ENCODE data around the gene MYBPH.

Gene MYBPH

GRCh38 chr1:203211812-203212211, 36.2 kb upstream of the MYBPH start:
- Histone ChIP-seq H3K4me2 (ENCODE audit: low read length) (no peak overlapping the region), H3K27ac (ENCODE audit: low read length) (no peak overlapping the region), H3K36me3 (replicated peaks; ENCODE audit: low read depth, low read length) (no peaks in the 10 kb centered on the region), H3K9me3 (ENCODE audit: insufficient read depth, low read length) (no peaks in the 10 kb centered on the region), H3K4me3 (ENCODE audit: low read length) (no peak overlapping the region), H4K20me1 (ENCODE audit: insufficient read depth, low read length) (0 out of 2 replicates have a peak, but pooled peaks cover under 1% of the 10 kb centered on the region), H3K4me1 (ENCODE audit: low read length) (no peaks in the 10 kb centered on the region), H3K79me2 (ENCODE audit: low read length) (no peaks in the 10 kb centered on the region), H2AFZ (ENCODE audit: low read depth, low read length) (no peak overlapping the region), H3K9ac (ENCODE audit: low read length) (no peak overlapping the region), H3K27me3 (ENCODE audit: low read depth, low read length) (peaks cover 34% of the 10 kb centered on the region)
- TF ChIP-seq EZH2phosphoT487 (IDR thresholded peaks at IDR 0.05; ENCODE audit: low read depth) = no peak
- TF ChIP-seq CTCF (IDR thresholded peaks at IDR 0.05; ENCODE audit: low read depth, low read length) = no peak

GRCh38 chr1:203210988-203211387, 35.4 kb upstream of the MYBPH start:
- Histone ChIP-seq H3K79me2 (ENCODE audit: low read length) (no peaks in the 10 kb centered on the region), H3K27me3 (ENCODE audit: low read depth, low read length) (peaks cover 33% of the 10 kb centered on the region), H3K9me3 (ENCODE audit: insufficient read depth, low read length) (no peaks in the 10 kb centered on the region), H3K4me3 (ENCODE audit: low read length) (no peak overlapping the region), H3K4me2 (ENCODE audit: low read length) (no peak overlapping the region), H3K9ac (ENCODE audit: low read length) (no peak overlapping the region), H3K36me3 (replicated peaks; ENCODE audit: low read depth, low read length) (no peaks in the 10 kb centered on the region), H3K4me1 (ENCODE audit: low read length) (no peaks in the 10 kb centered on the region), H2AFZ (ENCODE audit: low read depth, low read length) (no peak overlapping the region), H3K27ac (ENCODE audit: low read length) (no peak overlapping the region), H4K20me1 (ENCODE audit: insufficient read depth, low read length) (no peaks in the 10 kb centered on the region)
- TF ChIP-seq EZH2phosphoT487 (IDR thresholded peaks at IDR 0.05; ENCODE audit: low read depth) (no peak), CTCF (IDR thresholded peaks at IDR 0.05; ENCODE audit: low read depth, low read length) (no peak)

- H3K27me3 ChIP-seq (ENCODE audit: low read depth, low read length) = peaks cover 33% of the 10 kb centered on the region
- H3K4me2 ChIP-seq (ENCODE audit: low read length) = no peak overlapping the region
- H3K9ac ChIP-seq (ENCODE audit: low read length) = no peak overlapping the region
- H3K4me3 ChIP-seq (ENCODE audit: low read length) = no peak overlapping the region
- no peaks in the 10 kb centered on the region for H3K79me2 ChIP-seq (ENCODE audit: low read length)
- H4K20me1 ChIP-seq (ENCODE audit: insufficient read depth, low read length) = no peaks in the 10 kb centered on the region
- no peaks in the 10 kb centered on the region for H3K9me3 ChIP-seq (ENCODE audit: insufficient read depth, low read length)
- H3K27ac ChIP-seq (ENCODE audit: low read length) = no peak overlapping the region
- no peaks in the 10 kb centered on the region for H3K36me3 ChIP-seq (replicated peaks; ENCODE audit: low read depth, low read length)
- H3K4me1 ChIP-seq (ENCODE audit: low read length) = no peaks in the 10 kb centered on the region
- TF ChIP-seq EZH2phosphoT487 (IDR thresholded peaks at IDR 0.05; ENCODE audit: low read depth) (no peak), CTCF (IDR thresholded peaks at IDR 0.05; ENCODE audit: low read depth, low read length) (no peak)
- H2AFZ ChIP-seq (ENCODE audit: low read depth, low read length) = no peak overlapping the region
Observed at GRCh38 chr1:203210350-203210749, 34.7 kb upstream of the MYBPH start.

GRCh38 chr1:203208181-203208580, 32.6 kb upstream of the MYBPH start:
- H2AFZ ChIP-seq (ENCODE audit: low read depth, low read length) = no peak overlapping the region
- no peaks in the 10 kb centered on the region for H3K36me3 ChIP-seq (replicated peaks; ENCODE audit: low read depth, low read length)
- no peak overlapping the region for H3K4me3 ChIP-seq (ENCODE audit: low read length)
- peaks cover 44% of the 10 kb centered on the region for H3K27me3 ChIP-seq (ENCODE audit: low read depth, low read length)
- H3K27ac ChIP-seq (ENCODE audit: low read length) = no peak overlapping the region
- no peaks in the 10 kb centered on the region for H3K9me3 ChIP-seq (ENCODE audit: insufficient read depth, low read length)
- H3K4me1 ChIP-seq (ENCODE audit: low read length) = no peaks in the 10 kb centered on the region
- H3K9ac ChIP-seq (ENCODE audit: low read length) = no peak overlapping the region
- no peak overlapping the region for H3K4me2 ChIP-seq (ENCODE audit: low read length)
- TF ChIP-seq EZH2phosphoT487 (IDR thresholded peaks at IDR 0.05; ENCODE audit: low read depth) (no peak), CTCF (IDR thresholded peaks at IDR 0.05; ENCODE audit: low read depth, low read length) (no peak)
- H3K79me2 ChIP-seq (ENCODE audit: low read length) = no peaks in the 10 kb centered on the region
- H4K20me1 ChIP-seq (ENCODE audit: insufficient read depth, low read length) = no peaks in the 10 kb centered on the region
